Omental fat pad (tissue), 4 donors: Measurements from ENCODE around the gene GAPDHS. TPM values are rescaled to one million over a fixed set of nuclear protein-coding genes. Genes with fewer than 3 reads are reported as not detected.

Experiments used
- ATAC-seq: fragments of 150-250 bp; one replicate; pipeline ENCODE4 v1.9.1; 2016; ENCODE audit warnings: mild to moderate bottlenecking, moderate library complexity; ENCODE audit not compliant: low FRiP score
- DNase-seq: peaks from one replicate; pipeline ENCODE4 v3.0.0-alpha.2; 2019; ENCODE audit warnings: low spot score
- CTCF ChIP-seq, 3 donors: fragments of 450-650 bp; IDR thresholded peaks; one replicate each; pipeline ENCODE4 v1.5.1; 2016 to 2017; ENCODE audit warnings: antibody characterized with exemption in 3 of 3, mild to moderate bottlenecking in 3 of 3, moderate library complexity in 2 of 3
- total RNA-seq, 4 donors: library from RNA; depleted of rRNA; stranded (reverse); fragments of >200 nt; gene quantifications; one replicate each; pipeline ENCODE4 v1.1.0, GENCODE V29; 2016

The GAPDHS gene
- total RNA-seq, 4 donors from 2014 or later, result not detected

- no peak for TF ChIP-seq CTCF (IDR thresholded peaks at IDR 0.05)
- no peak for ATAC-seq
- DNase-seq, result no peak
Observed at GRCh38 chr19:35590875-35591274, 57.6 kb downstream of the GAPDHS start.

- ATAC-seq, result no peak
Observed at GRCh38 chr19:35592226-35592625, 59.0 kb downstream of the GAPDHS start.

More at GRCh38 chr19:35592226-35592625, 59.0 kb downstream of the GAPDHS start:
- DNase-seq, result no peak
- TF ChIP-seq CTCF (IDR thresholded peaks at IDR 0.05), result no peak

Other genes starting within 250 kb of the GAPDHS start
- not detected for gene MAG, start 241.3 kb upstream of the GAPDHS start, total RNA-seq
- gene CD22, start 204.3 kb upstream of the GAPDHS start, total RNA-seq, result 1 to 10 TPM; 1.3 to 5.8 (median 2.7) TPM
- gene FFAR1, start 185.6 kb upstream of the GAPDHS start, total RNA-seq, result not detected
- 1 to 10 TPM in 3 of 4 donors, under 1 TPM in 1; 0.95 to 5.5 (median 2.2) TPM for gene FFAR3, start 175.0 kb upstream of the GAPDHS start, total RNA-seq
- gene GPR42, start 162.4 kb upstream of the GAPDHS start, total RNA-seq, result under 1 TPM in 2 of 4 donors, not detected in 2; 0.37 to 0.79 TPM
- 1 to 10 TPM in 1 of 4 donors, under 1 TPM in 3; 0.46 to 4.4 (median 0.80) TPM for gene FFAR2, start 85.2 kb upstream of the GAPDHS start, total RNA-seq
- gene KRTDAP, start 43.0 kb upstream of the GAPDHS start, total RNA-seq, result not detected
- 10 to 100 TPM in 3 of 4 donors, 1 to 10 TPM in 1; 2.8 to 48.9 (median 33.8) TPM for gene DMKN, start 19.8 kb upstream of the GAPDHS start, total RNA-seq
- gene SBSN, start 5.1 kb upstream of the GAPDHS start, total RNA-seq, result under 1 TPM in 1 of 4 donors, not detected in 3; 0.93 TPM
- gene TMEM147, start 12.2 kb downstream of the GAPDHS start, total RNA-seq, result 100 to 1,000 TPM in 1 of 4 donors, 10 to 100 TPM in 3; 67.1 to 114 (median 74.5) TPM
- not detected for gene ATP4A, start 30.2 kb downstream of the GAPDHS start, total RNA-seq
- not detected for gene PMIS2, start 52.7 kb downstream of the GAPDHS start, total RNA-seq
- 1 to 10 TPM; 4.0 to 7.3 (median 5.1) TPM for gene HAUS5, start 79.3 kb downstream of the GAPDHS start, total RNA-seq
- gene RBM42, start 95.6 kb downstream of the GAPDHS start, total RNA-seq, result 10 to 100 TPM; 35.0 to 41.7 (median 39.6) TPM
- gene ETV2, start 108.3 kb downstream of the GAPDHS start, total RNA-seq, result under 1 TPM in 2 of 4 donors, not detected in 2; 0.65 to 0.82 TPM
- 100 to 1,000 TPM; 391 to 611 (median 538) TPM for gene COX6B1, start 114.9 kb downstream of the GAPDHS start, total RNA-seq
- gene UPK1A, start 133.1 kb downstream of the GAPDHS start, total RNA-seq, result under 1 TPM in 1 of 4 donors, not detected in 3; 0.44 TPM
- under 1 TPM in 2 of 4 donors, not detected in 2; 0.47 to 0.72 TPM for gene ZBTB32, start 171.1 kb downstream of the GAPDHS start, total RNA-seq
- gene KMT2B, start 184.5 kb downstream of the GAPDHS start, total RNA-seq, result 10 to 100 TPM; 11.5 to 28.7 (median 19.8) TPM
- gene IGFLR1, start 209.0 kb downstream of the GAPDHS start, total RNA-seq, result 10 to 100 TPM in 2 of 4 donors, 1 to 10 TPM in 2; 5.8 to 14.8 (median 10.1) TPM
- 10 to 100 TPM; 18.4 to 23.8 (median 22.9) TPM for gene U2AF1L4, start 212.0 kb downstream of the GAPDHS start, total RNA-seq
- 10 to 100 TPM; 28.1 to 58.6 (median 37.9) TPM for gene PSENEN, start 212.2 kb downstream of the GAPDHS start, total RNA-seq
- 10 to 100 TPM; 11.3 to 18.3 (median 15.6) TPM for gene LIN37, start 215.1 kb downstream of the GAPDHS start, total RNA-seq
- 100 to 1,000 TPM; 107 to 203 (median 128) TPM for gene HSPB6, start 223.6 kb downstream of the GAPDHS start, total RNA-seq
- 1 to 10 TPM; 3.7 to 7.5 (median 5.3) TPM for gene PROSER3, start 224.7 kb downstream of the GAPDHS start, total RNA-seq
- gene ARHGAP33, start 242.1 kb downstream of the GAPDHS start, total RNA-seq, result 1 to 10 TPM in 3 of 4 donors, under 1 TPM in 1; 0.84 to 9.1 (median 2.5) TPM